H1 (cell line): ENCODE results near the gene NDUFB8. TPM values are rescaled to one million over a fixed set of nuclear protein-coding genes. Genes with fewer than 3 reads are reported as not detected.

Experiments used
- CHD1 ChIP-seq: IDR thresholded peaks from 2 replicates; pipeline ENCODE4 v1.6.1; 2012; ENCODE audit warnings: low read depth, low read length, improper control_type of control experiment
- CREB1 ChIP-seq: IDR thresholded peaks from 2 replicates; pipeline ENCODE4 v1.6.1; 2012; ENCODE audit warnings: inconsistent platforms
- E2F6 ChIP-seq: IDR thresholded peaks from 2 replicates; pipeline ENCODE4 v1.6.1; 2012; ENCODE audit warnings: inconsistent platforms
- EP300 ChIP-seq, 2 experiments: IDR thresholded peaks; 1 replicate in 1 of 2; 2 replicates in 1 of 2; pipeline ENCODE4 v1.6.1; 2011 to 2012; ENCODE audit warnings: low read depth in 2 of 2, low read length in 2 of 2, mild to moderate bottlenecking in 2 of 2, borderline replicate concordance in 1 of 2, inconsistent platforms in 1 of 2, moderate library complexity in 1 of 2
- FOSL1 ChIP-seq: IDR thresholded peaks from 2 replicates; pipeline ENCODE4 v1.6.1; 2011; ENCODE audit warnings: mild to moderate bottlenecking, low read depth, low read length, moderate library complexity; ENCODE audit not compliant: insufficient read depth
- GABPA ChIP-seq: IDR thresholded peaks from 2 replicates; pipeline ENCODE4 v1.6.1; 2011; ENCODE audit warnings: mild to moderate bottlenecking, low read length, moderate library complexity, borderline replicate concordance; ENCODE audit not compliant: insufficient read depth
- JUN ChIP-seq: IDR thresholded peaks from 2 replicates; pipeline ENCODE4 v1.6.1; 2011; ENCODE audit warnings: low read depth, mild to moderate bottlenecking, improper control_type of control experiment, low read length
- KDM4A ChIP-seq: IDR thresholded peaks from one replicate; pipeline ENCODE4 v1.7.1; 2012; ENCODE audit warnings: low read depth, mild to moderate bottlenecking, moderate library complexity, low read length, inconsistent platforms; ENCODE audit not compliant: severe bottlenecking
- MAFK ChIP-seq: IDR thresholded peaks from 2 replicates; pipeline ENCODE4 v1.6.1; 2012; ENCODE audit warnings: low read depth, mild to moderate bottlenecking, improper control_type of control experiment, low read length
- MAX ChIP-seq: IDR thresholded peaks from 2 replicates; pipeline ENCODE4 v1.6.1; 2012; ENCODE audit warnings: inconsistent platforms
- NRF1 ChIP-seq: IDR thresholded peaks from 2 replicates; pipeline ENCODE4 v1.6.1; 2011; ENCODE audit warnings: mild to moderate bottlenecking, low read depth, low read length, improper control_type of control experiment
- POLR2A ChIP-seq, 2 experiments: IDR thresholded peaks; 1 replicate in 1 of 2; 2 replicates in 1 of 2; pipeline ENCODE4 v1.6.1; 2011; ENCODE audit warnings: low read depth in 2 of 2, low read length in 2 of 2, mild to moderate bottlenecking in 2 of 2; ENCODE audit errors: control extremely low read depth in 1 of 2
- RAD21 ChIP-seq, 2 experiments: IDR thresholded peaks in 1 of 2; conservative IDR thresholded peaks in 1 of 2; 2 replicates each; pipeline ENCODE4 v1.6.1; 2011; ENCODE audit warnings: low read depth in 2 of 2, low read length in 2 of 2, improper control_type of control experiment in 1 of 2, inconsistent platforms in 1 of 2, mild to moderate bottlenecking in 1 of 2, moderate library complexity in 1 of 2
- RBBP5 ChIP-seq: IDR thresholded peaks from 2 replicates; pipeline ENCODE4 v1.7.1; 2012; ENCODE audit warnings: low read depth, mild to moderate bottlenecking, inconsistent platforms, low read length, moderate library complexity, borderline replicate concordance
- SIN3A ChIP-seq, 2 experiments: IDR thresholded peaks in 1 of 2; conservative IDR thresholded peaks in 1 of 2; 2 replicates each; pipeline ENCODE4 v1.6.1; 2011 to 2012; ENCODE audit warnings: low read length in 2 of 2, improper control_type of control experiment in 1 of 2, low read depth in 1 of 2, mild to moderate bottlenecking in 1 of 2
- SIRT6 ChIP-seq: IDR thresholded peaks from one replicate; pipeline ENCODE4 v1.7.1; 2012; ENCODE audit warnings: low read length, inconsistent platforms
- SP4 ChIP-seq: IDR thresholded peaks from 2 replicates; pipeline ENCODE4 v1.6.1; 2012; ENCODE audit warnings: low read length, inconsistent platforms
- SUZ12 ChIP-seq: fragments of 200-600 bp; sonication (generic); IDR thresholded peaks from 2 replicates; pipeline ENCODE4 v1.6.1; 2012; ENCODE audit warnings: mild to moderate bottlenecking, inconsistent platforms, low read length, moderate library complexity, mixed read lengths
- TBP ChIP-seq: IDR thresholded peaks from 2 replicates; pipeline ENCODE4 v1.6.1; 2011; ENCODE audit warnings: low read depth, low read length, improper control_type of control experiment
- TCF12 ChIP-seq: IDR thresholded peaks from 2 replicates; pipeline ENCODE4 v1.6.1; 2011; ENCODE audit warnings: low read depth, mild to moderate bottlenecking, low read length
- ZNF274 ChIP-seq: IDR thresholded peaks from 2 replicates; pipeline ENCODE4 v1.7.0; 2012; ENCODE audit warnings: low read length, borderline replicate concordance; ENCODE audit errors: extremely low read depth
- polyA plus RNA-seq, 7 experiments: library from polyadenylated mRNA; depleted of rRNA in 3 of 7; stranded (reverse) in 5 of 7; unstranded in 2 of 7; fragments of >200 nt in 5 of 7; fragments of 200-250 nt in 2 of 7; gene quantifications; 1 replicate in 5 of 7; 2 replicates in 1 of 7; 4 replicates in 1 of 7; pipeline versions ENCODE4 v1.2.1 to v1.2.3, GENCODE V29; 2011 to 2013; ENCODE audit warnings: missing spikeins in 2 of 7, mixed read lengths in 2 of 7
- total RNA-seq: library from RNA; stranded (reverse); fragmentation: NEBNext Ultra II Directional; extraction: Animal tissue kit (Norgen Biotek cat#: 25700); gene quantifications from 2 replicates; pipeline ENCODE4 v1.2.1, GENCODE V29; 2021
- TF ChIP-seq, protein P1 (sequence below): IDR thresholded peaks from 2 replicates; pipeline ENCODE4 v1.6.1; 2011; ENCODE audit warnings: low read depth, mild to moderate bottlenecking, low read length; ENCODE audit not compliant: insufficient read depth

The NDUFB8 gene
- total and polyA plus RNA-seq, 2 of the 8 experiments (the other 6 are each of a cell fraction or from before 2014, with no cell fraction given), result 175 to 455 TPM

DNA sequence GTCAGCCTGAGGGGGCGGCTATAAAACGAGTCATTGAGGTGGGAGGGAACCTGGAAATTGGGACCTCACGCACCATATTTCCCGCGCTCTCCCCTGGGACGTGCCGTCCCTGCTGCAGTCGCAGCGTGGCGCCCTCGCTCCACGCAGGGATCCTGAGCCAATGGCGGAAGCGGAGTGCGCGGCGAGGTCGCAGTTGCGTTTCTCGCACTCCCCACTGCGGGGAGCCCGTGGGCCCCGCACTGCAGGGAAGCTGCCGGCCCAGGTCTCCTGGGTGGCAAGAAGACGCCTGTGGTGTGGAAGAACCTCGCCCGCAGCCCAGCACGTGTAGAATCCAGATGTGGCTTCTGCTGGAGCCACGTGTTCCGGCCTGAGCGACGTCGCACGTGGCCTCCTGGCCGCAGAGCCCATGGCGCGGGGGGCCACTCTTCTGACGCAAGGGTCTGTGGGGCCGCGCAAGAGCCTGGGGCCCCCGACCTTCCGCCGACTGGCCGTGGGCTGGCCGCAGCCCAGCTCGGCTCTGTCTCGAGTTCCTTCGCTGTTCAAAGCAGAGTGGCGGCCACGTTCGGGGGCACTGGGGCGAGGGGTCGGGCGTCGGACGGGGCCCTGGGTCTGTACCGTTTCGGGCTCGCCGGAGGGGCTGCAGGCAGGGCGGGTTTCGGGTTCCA is 32.5 kb upstream of the NDUFB8 start (continued):
- TF ChIP-seq SIRT6 (no peak), RAD21 (IDR thresholded peaks at IDR 0.05 in 1 of 2, conservative IDR thresholded peaks at IDR 0.05 in 1 of 2; ENCODE audit: low read depth in 2 of 2, low read length in 2 of 2) (peak; percentile 96 to 97), POLR2A (IDR thresholded peaks at IDR 0.05; ENCODE audit: control extremely low read depth in 1 of 2, low read depth in 2 of 2, low read length in 2 of 2) (no peak; a peak in 1 of 3 replicates), CHD1 (no peak), ZNF274 (no peak), NRF1 (no peak), TBP (no peak), E2F6 (peak; percentile 97), TCF12 (no peak), MAX (peak; percentile 98), SIN3A (conservative IDR thresholded peaks at IDR 0.05 in 1 of 2, IDR thresholded peaks at IDR 0.05 in 1 of 2; ENCODE audit: low read depth in 1 of 2, low read length in 2 of 2) (no peak), MAFK (no peak), SUZ12 (peak; percentile 43; the same call in 1 of the 2 replicates), SP4 (peak; percentile 26; the same call in 1 of the 2 replicates), KDM4A (no peak), FOSL1 (no peak), EP300 (IDR thresholded peaks at IDR 0.05; ENCODE audit: borderline replicate concordance in 1 of 2, low read depth in 2 of 2, low read length in 2 of 2) (no peak), JUN (no peak), GABPA (no peak), CREB1 (peak; percentile 60), RBBP5 (no peak)
- TF ChIP-seq, protein P1, sequence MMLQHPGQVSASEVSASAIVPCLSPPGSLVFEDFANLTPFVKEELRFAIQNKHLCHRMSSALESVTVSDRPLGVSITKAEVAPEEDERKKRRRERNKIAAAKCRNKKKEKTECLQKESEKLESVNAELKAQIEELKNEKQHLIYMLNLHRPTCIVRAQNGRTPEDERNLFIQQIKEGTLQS, result no peak
